GM18951 (cell line): Measurements from ENCODE around the gene FRMD4A.
"Not testable (repeated sequence)": the region's sequence is repeated elsewhere in the genome, so short reads cannot be mapped to it uniquely, and the experiment has no call there.

Experiments
- POLR2A ChIP-seq: IDR thresholded peaks from 4 replicates; pipeline ENCODE4 v1.6.1; 2011; ENCODE audit warnings: mild to moderate bottlenecking; ENCODE audit not compliant: insufficient read length, insufficient read depth; ENCODE audit errors: extremely low read depth
- in situ Hi-C: fragments of 300-500 bp; cut with MboI; formaldehyde crosslinking; loops from one replicate; pipeline ENCODE4 v1.12.0; 2022; ENCODE audit warnings: low sequenced_read_pairs, mixed read lengths, inconsistent platforms; ENCODE audit not compliant: unreplicated experiment

Gene FRMD4A

GRCh38 chr10:13776861-13777311 is 553.8 kb downstream of the FRMD4A start:
- in situ Hi-C loops: loop anchor here (5.0 to 10.0 kb wide), 2 partner anchors 72 to 110 kb away; no protein-coding TSS in a partner anchor
- TF ChIP-seq POLR2A: no peak

DNA sequence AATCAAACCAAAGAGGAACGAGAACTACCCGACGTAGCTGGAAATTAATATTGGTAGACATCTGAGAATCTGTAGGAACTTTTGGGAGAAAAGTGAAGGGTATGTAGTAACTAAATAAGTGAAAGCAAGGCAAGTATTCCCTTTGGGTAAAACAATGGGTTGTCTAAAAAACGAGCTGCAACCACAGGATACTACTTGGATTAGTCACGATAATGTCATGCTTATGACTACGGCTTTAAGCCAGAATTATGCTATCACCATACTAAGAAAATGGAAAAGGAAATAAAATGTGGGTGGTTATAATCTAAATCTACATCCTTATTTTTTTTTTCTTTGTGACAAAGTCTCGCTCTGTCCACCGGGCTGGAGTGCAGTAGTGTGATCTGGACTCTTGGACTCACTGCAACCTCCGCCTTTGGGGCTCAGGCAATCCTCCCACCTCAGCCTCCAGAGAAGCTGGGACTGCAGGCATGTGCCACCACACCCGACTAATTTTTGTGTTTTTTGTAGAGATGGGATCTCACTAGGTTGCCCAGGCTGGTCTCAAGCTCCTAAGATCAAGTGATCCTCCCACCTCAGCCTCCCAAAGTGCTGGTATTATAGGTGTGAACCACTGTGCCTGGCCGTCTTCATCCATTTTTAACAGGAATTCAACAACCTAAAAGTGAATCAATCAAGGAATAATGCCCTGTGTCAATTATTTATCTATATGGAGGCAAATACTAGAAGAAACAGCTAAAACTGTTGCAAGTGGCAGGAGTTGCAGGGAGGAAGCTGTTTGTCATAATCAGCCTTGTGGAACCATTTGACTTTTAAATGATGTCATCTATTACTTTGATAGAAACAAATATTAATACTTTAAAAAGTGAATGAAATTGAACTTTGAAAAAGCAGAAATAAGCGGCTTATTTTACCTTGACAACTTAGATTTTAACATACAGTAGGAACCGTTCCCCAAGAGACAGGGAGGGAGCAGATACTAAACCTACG is 554.6 kb downstream of the FRMD4A start:
- TF ChIP-seq POLR2A: no peak
- in situ Hi-C loops: loop anchor here (5.0 to 10.0 kb wide), 2 partner anchors 71 to 109 kb away; no protein-coding TSS in a partner anchor

DNA sequence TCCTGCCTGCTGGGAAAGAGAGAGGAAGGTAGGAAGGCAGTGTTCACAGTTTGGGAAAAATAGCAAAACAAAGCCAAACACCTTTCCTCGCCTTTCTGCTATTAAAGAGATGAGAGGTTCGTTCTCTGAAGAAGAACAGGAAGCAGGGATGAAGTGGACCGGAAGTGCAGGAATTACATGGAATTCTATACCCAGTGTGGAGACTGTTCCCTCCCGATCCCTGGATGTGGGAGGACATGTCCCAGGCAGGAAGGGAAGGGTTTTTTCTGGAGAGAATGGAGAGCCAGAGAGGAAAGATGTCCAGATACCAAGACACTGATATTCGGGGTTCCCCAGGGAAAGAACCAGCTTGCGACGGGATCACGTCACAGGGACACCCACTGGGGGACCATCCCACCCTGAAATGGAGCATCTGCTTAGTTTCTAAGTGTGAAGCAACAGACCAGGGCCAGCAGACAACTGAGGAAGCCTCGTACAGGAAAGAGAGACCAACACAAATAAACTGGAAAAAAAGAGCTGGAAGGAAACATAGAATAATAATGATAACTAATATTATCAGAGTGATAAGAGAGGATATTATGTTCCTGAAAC is 556.3 kb downstream of the FRMD4A start:
- in situ Hi-C loops: loop anchor here (10.0 kb wide), 1 partner anchor 70 kb away; no protein-coding TSS in a partner anchor
- no peak for TF ChIP-seq POLR2A

- TF ChIP-seq POLR2A: no peak
- in situ Hi-C loops: loop anchor here (10.0 kb wide), 1 partner anchor 69 kb away; no protein-coding TSS in a partner anchor
Measured at GRCh38 chr10:13773496-13774170, 557.1 kb downstream of the FRMD4A start.

DNA sequence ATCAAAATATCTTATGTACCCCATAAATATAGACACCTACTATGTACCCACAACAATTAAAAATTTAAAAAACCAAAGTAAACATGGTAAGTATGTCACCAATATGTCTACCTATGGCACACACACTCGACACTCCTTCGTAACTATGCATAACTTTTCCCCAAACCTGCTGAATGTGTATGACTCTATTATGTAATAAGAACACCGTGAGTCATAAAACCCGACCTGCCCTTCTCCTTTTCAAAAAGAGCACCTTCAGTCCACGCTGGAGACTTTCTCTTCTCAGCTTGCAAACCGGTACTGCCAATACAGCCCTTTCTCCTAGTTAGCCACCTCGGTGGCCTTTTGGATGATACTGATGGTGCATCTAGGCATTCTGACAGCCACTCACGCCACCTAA is 557.7 kb downstream of the FRMD4A start:
- TF ChIP-seq POLR2A: no peak
- in situ Hi-C loops: loop anchor here (10.0 kb wide), 1 partner anchor 68 kb away; no protein-coding TSS in a partner anchor

- TF ChIP-seq POLR2A: no peak
- in situ Hi-C loops: loop anchor here (10.0 kb wide), 1 partner anchor 67 kb away; no protein-coding TSS in a partner anchor
Measured at GRCh38 chr10:13771992-13772391, 558.7 kb downstream of the FRMD4A start.

DNA sequence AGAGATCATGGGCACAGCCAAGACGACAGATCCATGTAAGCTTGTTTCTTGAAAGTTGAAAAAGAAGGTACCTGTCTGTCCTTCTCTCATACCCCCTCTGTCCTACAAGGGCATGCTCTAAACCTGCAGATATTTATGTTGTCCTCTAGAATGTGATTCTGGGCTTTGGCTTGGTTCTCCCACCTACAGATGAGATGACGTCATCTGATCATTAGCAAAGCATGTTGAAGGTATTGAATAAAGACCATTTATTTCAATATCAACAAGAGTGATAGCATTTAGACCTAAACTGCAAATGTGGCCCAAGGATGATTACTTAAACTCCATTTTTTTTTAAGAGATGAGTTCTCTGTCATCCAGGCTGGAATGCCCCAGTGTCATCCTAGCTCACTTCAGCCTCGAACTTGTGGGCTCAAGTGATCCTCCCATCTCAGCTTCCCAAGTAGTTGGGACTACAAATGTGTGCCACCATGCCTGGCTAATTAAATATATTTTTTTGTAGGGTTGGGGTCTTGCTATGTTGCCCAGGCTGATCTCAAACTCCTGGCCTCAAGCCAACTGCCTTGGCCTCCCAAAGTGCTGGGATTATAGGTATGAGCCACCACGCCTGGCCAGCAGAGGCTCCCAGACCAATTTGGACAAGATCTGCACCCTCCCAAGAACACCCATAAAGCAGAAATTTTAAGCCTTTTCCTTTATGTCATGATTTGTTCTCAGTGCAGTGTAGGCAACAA is 559.8 kb downstream of the FRMD4A start:
- in situ Hi-C loops: loop anchor here (10.0 kb wide), 1 partner anchor 66 kb away; no protein-coding TSS in a partner anchor
- no peak for TF ChIP-seq POLR2A

- no peak for TF ChIP-seq POLR2A
- in situ Hi-C loops: loop anchor here (10.0 kb wide), 1 partner anchor 65 kb away; no protein-coding TSS in a partner anchor
Measured at GRCh38 chr10:13769946-13770345, 560.8 kb downstream of the FRMD4A start.

DNA sequence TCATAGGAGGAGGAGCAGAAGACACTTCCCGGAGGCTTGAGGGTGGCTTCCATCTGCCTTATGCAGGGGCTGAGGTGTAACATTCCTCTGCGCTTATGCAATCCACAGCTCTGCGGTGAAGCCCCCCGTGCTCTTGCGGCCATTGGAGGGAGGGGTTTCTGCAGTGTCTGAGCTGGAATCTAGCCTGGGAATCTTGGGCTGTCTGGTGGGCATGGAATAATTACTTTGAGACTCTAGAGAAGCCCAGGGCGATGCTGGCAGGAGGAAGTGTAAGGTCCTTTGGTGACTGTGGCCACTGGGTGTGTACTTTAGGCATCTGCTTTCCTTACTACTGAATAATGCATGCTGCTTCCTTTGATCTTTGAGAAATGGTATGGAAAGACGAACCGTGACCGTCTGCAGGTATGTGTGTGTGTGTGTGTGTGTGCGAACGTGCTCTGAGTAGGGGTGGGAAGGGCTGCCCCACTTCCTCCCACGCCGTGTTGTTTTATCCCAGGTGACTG is 563.0 kb downstream of the FRMD4A start:
- TF ChIP-seq POLR2A: no peak
- in situ Hi-C loops: no loop called here

DNA sequence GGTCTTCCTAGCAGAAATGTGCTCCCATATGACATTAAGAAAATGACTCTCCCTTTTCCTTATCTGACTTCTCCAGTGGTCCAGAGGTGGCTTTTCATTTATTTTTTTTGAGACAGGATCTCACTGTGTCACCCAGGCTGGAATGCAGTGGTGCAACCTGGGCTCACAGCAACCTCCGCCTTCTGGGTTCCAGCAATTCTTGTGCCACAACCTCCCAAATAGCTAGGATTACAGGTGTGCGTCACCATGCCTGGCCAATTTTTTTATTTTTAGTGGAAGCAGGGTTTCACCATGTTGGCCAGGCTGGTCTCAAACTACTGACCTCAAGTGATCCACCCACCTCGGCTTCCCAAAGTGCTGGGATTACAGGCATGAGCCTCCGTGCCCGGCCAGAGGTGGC is 563.6 kb downstream of the FRMD4A start:
- in situ Hi-C loops: not testable (repeated sequence)

GRCh38 chr10:13765641-13766341 is 564.9 kb downstream of the FRMD4A start:
- in situ Hi-C loops: no loop called here
- no peak for TF ChIP-seq POLR2A

DNA sequence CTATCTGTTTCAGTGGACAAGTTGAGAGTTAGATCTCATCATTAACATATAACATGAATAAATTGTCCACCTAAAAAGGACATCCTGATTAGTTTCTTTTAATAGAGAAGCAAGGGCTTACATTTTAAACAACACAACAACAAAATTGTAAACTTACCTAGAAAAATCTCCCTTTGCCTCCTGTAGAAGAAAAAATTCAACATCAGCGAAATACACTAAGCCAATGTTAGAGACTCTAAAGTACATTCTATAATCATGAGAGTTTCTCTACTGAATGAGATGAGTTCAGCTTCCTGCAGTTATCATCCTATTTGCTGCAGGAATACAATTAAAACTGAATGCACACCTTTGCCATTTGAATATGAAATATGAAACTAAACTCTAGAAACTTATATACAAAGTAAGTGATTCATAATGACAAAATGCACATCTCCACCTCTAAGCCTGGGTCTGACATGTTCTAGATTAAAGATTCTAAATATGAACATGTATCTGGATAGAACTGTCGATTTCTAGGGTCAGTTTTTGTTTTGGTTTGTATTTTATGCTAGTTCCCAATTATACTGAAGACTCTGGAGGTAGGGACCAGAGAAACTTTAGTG is 569.1 kb downstream of the FRMD4A start:
- TF ChIP-seq POLR2A: no peak
- in situ Hi-C loops: no loop called here
